CD4-positive, alpha-beta T cell treated with Interferon gamma for 1 hour (primary cell): ENCODE measurements around the gene OTOP2.

Experiments
- DNase-seq: peaks from one replicate; pipeline ENCODE4 v3.0.0-alpha.2; 2020

Gene OTOP2

DNA sequence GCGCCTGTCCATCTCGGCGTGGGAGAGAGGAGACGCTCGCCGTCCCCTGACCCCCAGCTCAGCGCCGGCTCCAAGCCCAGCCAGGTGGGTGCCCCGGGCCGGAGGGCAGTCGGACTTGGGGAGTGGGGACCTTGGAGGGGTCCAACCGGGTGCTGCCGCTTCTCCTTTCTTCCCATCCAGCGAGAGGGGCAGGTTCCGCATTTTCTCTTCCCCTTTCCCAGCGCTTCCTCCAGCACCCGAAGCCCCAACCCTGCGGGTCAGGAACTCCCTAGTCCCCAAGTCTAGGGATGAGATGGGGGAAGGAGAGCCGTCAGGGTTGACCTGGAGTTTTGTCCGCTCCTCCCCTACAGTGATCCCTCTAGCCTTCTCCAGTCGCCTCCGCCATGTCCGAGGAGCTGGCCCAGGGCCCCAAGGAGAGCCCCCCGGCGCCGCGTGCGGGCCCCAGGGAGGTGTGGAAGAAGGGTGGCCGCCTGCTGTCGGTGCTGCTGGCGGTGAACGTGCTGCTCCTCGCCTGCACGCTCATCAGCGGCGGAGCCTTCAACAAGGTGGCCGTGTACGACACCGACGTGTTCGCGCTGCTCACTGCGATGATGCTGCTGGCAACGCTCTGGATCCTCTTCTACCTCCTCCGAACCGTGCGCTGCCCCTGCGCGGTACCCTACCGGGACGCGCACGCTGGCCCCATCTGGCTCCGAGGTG, at the start of gene OTOP2:
Gene OTOP2 (plus strand): TSS at position 24 of the 699 bp plus-strand sequence. CDS start 360 bp downstream, at position 384.
- peak; percentile 40 for DNase-seq

DNA sequence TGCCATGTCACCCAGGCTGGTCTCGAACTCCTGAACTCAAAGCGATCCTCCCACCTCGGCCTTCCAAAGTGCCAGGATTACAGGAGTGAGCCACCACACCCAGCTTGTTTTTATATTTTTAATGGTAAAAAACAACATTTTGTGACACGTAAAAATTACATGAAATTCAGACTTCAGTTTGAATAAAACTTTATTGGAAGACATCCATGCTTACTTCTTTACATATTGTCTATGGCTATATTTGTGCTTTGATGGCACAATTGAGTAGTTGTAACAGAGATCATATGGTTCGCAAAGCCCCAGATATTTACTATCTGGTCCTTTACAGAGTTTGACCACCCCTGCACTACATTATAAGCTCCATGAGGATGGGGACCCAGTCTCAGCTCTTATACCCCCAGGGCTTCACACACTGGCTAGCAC, 49.4 kb upstream of the OTOP2 start:
- no peak for DNase-seq

DNA sequence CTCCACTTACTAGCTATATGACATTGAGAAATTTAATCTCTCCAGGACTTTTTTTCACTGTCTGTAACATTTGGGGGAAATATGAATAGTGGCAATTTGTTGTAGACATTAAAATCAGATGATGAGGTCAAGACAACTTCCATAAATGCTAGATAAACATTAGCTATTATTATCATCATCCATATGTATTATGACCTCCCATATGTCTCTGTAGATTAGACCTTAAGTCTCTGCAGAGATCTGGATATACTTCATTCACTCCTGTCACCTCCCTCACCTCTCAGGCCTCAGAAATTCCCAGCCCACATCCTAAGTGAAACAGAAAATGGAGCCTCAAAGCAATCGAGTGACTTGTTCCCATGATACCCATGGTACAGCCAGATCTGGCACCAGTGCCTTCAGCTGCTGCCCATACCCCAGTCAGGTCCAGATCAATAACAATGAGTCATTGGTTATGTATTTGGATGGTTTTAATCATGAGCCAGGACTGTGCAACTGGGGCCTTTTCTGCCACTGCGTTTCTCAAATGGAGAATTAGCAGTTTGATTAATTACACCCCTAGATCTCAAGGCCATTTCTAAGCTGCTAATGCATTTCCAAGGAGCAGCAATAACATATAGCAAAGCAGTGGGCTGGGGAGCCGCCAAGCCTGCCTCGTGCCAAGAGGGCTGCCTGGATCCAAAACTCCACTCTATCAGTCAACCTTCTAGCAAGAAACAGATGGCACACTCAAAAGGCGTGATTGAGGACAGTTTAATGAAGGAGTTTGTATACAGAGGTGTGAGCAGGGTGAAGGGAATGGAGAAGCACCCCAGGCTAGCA, 48.7 kb upstream of the OTOP2 start:
- DNase-seq: no peak

DNA sequence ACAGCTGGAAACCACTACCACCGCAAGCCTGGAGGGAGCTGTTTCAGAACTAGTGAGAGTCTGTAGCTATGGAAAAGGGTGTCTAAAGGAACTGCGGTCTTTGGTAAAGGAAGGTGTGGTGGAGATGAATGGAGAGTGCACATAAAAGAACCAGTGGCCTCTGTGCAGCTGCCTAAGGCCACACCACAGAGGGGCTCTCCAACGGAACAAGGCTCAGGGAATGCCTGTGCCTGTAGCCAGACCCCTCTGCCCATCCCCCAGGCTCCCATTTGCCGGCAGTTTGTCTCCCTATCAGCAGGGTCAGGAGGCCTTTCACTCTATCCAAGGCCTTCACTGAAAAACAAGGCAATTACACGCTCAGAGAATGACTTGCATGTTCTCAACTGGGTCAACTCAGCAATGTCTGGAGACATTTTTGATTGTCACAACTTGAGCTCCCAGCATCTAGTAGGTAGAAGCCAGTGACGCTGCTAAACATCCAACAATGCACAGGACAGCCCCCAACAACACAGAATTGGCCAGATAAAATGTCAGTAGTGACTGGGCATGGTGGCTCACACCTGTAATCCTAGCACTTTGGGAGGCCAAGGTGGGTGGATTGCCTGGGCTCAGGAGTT, 48.0 kb upstream of the OTOP2 start:
- no peak for DNase-seq

DNA sequence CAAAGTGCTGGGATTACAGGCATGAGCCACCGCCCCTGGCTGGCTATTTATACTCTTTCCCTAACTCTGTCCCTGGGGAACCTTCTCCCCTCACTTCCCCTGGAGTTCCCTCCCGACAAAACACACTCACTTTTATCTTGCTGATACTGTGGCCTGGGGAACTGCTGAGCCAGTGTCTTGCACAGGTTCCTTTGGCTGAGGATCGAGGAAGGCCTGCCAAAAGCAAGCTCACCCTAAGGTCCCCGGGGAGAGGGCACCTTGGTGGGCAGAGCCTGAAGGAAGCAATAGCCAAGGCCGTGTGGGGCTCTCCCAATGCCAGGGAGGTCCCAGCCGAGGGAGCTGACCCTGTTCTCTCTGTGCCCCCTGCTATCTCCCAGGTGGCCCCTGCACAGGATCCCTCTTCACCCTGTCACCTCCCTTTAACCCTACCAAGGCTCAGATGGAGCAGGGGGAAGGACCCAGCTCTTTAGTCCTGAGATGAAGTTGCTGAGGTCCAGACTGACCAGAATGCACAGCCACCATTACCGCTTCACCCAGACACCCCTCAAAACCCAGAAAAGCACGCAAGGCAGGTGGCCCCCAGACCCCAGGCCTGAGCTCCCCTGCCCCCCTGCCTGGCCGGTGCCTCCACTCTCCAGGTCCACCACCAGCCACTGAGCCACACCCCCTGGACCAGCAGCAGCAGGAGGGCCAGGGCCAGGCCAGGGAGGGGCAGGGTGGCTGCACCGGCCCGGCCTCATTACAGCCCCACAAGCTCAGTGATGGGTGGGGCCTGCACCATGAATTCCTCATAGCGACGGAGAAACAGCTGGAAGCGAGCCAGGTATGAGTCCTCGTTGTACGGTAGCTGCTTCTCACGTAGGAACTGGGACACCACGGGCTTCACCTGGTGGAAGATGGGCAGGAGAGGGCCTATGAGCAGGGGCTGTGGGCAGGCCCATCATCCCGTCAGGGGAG, 46.2 kb upstream of the OTOP2 start:
- DNase-seq: no peak

DNA sequence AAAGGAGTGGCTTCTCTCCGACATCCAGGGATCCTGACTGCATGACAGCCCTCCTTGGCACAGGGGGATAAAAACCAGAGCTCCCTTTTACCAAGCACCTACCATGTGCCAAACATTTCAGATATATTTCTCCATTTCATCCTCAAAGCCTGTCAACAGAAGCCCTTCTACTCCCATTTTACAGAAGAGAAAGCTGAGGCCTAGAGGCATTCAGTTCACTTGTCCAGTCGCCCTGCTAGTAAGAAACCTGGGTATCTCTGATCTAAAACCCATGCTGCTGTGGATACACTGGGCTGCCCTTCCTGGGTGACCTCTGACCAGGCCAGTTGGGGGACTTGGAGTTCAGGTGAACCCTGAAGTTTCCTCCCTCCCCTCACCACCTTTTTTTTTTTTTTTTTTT, 45.4 kb upstream of the OTOP2 start:
- DNase-seq: no peak

- no peak for DNase-seq
These were observed 44.8 kb upstream of the OTOP2 start for GRCh38 chr17:74879308-74879707.

GRCh38 chr17:74881073-74881472, 43.0 kb upstream of the OTOP2 start:
- no peak for DNase-seq

GRCh38 chr17:74882517-74883240, 41.4 kb upstream of the OTOP2 start:
- DNase-seq: no peak

DNA sequence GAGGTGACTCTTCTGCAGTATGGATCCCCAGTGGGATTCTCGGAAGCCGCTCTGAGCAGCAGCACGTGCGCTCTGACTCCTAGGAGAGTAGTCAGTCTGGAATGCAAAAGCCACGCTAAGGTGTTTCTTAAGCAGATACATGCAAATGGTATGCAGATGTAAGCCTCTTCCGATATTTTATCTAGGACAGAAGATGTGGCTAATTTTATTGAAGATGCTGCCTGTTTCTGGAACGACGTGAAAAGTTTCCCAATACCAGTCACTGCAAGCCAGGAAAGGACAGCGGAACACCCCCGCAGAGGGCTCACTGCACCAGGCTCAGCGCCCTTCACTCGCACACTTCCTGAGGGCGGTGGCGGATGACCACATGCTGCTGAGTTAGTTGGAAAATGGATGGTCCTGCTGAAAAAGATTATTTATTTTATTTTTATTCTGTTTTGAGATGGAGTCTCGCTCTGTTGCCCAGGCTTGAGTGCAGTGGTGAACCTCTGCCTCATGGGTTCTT, 40.8 kb upstream of the OTOP2 start:
- DNase-seq: no peak

- DNase-seq: no peak
These were observed 35.6 kb upstream of the OTOP2 start for GRCh38 chr17:74888469-74888868.

DNA sequence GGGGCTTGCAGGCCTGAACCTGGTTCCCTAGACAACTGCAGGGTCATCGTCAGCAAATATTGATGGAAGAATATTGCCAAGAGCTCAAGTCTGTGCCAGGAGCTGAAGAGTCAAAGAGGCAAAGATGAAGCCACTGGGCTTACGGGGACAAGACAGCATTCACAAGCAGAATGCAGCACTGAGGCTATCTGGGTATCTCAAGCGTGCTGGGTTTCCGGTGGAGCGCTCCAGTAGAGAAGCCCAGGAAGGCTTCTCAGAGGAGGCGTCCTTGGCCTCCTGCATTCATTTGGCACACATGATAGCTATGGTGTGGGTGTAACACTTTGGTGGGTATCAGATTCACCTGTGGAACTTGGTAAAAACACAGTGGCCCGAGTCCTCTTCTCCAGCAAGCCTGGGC, 33.5 kb upstream of the OTOP2 start:
- DNase-seq: no peak

DNA sequence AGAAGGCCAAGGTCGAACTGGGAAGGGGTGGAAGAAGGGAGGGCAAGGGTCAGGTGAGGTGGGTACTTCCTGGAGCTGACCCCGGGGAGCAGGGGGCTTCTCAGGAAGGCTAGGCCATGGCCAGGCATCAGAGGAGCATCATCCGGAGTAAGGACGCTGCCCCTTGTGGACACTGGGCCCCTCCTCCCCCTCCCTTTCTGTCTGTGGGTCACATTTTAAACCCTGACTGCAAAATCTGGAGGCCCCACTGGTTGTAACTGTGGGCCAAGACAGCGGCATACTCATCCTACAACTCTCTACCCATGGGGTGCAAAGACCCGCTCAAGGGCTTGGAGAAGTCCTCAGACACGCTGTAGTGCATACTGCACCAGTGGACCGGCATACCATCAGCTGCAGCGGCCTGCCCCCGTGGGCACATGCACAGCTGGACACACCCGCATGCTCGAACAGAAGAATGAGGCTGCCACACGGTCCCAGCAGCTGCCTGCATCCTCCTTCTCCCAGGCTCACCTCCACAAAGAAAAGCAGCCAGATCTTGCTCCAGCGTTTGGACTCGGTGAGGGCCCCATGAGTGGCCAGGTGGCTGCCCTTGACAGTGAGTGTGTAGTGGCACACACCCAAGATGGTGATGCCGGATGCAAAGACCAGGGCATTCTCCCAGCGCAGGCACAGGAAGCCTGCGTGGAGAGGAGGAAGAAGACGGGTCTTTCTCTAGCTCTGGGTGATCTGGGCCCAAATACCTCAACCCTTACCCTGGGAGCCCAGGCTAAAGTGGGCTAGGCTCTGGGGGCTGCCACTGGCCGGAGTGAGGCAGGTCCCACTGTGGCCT, 31.8 kb upstream of the OTOP2 start:
- DNase-seq: no peak

GRCh38 chr17:74892974-74893911, 30.8 kb upstream of the OTOP2 start, which contains the start of gene FADS6:
FADS6 (minus strand) TSS chr17:74893633; CDS start chr17:74893595, 38 bp downstream.
- DNase-seq: no peak

DNA sequence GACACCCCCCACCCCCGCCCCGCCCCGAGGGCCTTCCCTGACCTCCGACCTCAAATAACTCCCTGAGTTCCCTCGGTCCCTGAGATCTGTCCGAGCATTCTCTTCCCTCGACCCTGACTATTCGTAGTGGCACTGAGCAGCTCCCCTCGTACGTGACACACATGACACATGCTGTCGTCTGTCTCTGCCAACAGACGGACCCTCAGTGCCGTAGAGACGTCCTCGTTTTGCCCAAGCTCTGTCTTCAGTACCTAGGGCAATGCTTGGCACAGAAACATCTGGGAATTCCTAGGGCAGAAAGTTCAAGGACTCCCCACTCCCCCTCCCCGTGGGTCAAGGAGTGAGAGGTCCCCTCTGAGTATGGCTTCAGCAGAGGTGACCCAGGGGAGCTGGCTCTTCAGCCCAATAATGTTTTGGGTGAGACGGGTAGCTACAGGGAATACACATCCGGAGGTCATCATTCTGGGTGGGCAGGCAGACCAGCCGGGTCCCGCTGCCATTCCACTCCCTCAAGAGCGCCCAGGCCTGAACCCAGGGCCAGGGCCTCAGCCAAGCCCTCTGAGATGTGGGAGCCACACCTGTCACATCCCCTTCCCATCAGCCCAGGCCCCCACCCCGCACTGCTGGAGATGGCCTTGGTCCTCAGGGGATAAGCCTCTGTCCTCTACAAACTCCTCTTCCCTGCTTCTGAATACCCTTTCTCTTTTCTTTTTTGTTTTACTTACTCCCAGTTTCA, 30.0 kb upstream of the OTOP2 start:
- DNase-seq: no peak

GRCh38 chr17:74898376-74898946, 25.6 kb upstream of the OTOP2 start:
- DNase-seq: no peak

DNA sequence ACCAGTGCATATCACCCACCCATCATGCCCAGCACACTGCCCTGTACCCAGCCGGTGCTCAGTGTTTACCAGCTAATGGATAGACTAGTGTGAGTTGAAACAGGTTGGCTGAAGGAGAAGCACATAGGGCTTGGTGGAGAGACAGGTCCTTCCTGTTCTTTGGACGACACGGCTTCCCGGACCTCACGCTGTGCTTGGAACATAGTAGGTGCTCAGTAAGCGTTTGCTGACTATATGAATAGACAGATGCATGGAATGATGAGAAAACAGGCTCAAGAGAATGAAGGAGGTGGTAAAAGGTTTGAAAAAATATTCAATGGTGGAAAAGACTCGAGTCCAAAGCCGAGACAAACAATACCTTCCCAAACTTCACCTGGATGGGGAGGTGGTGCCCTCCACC, 23.9 kb upstream of the OTOP2 start:
- no peak for DNase-seq

- no peak for DNase-seq
These were observed 22.5 kb upstream of the OTOP2 start for GRCh38 chr17:74901353-74902135.
